HUES48 (cell line): ENCODE data around the gene ANKHD1.
"Not testable (repeated sequence)": the region's sequence is repeated elsewhere in the genome, so short reads cannot be mapped to it uniquely, and the experiment has no call there.

Experiments
- H3K27ac ChIP-seq: one replicate; pipeline ENCODE4 v1.7.0; 2013; ENCODE audit warnings: low read depth, low read length, inconsistent platforms
- H3K27me3 ChIP-seq: 2 replicates; pipeline ENCODE4 v1.6.1; 2013; ENCODE audit warnings: mild to moderate bottlenecking, low read length; ENCODE audit not compliant: control insufficient read depth, insufficient read depth
- H3K36me3 ChIP-seq: 2 replicates; pipeline ENCODE4 v1.6.1; 2013; ENCODE audit warnings: low read length; ENCODE audit not compliant: control insufficient read depth, insufficient read depth
- H3K4me1 ChIP-seq: 2 replicates; pipeline ENCODE4 v1.6.1; 2013; ENCODE audit warnings: mild to moderate bottlenecking, low read length; ENCODE audit not compliant: control insufficient read depth, insufficient read depth
- H3K4me3 ChIP-seq: 2 replicates; pipeline ENCODE4 v1.5.1; 2013; ENCODE audit warnings: mild to moderate bottlenecking, low read depth, low read length
- H3K9ac ChIP-seq: 2 replicates; pipeline ENCODE4 v1.6.1; 2013; ENCODE audit warnings: mild to moderate bottlenecking, low read depth, low read length, moderate library complexity
- H3K9me3 ChIP-seq: 2 replicates; pipeline ENCODE4 v1.6.1; 2013; ENCODE audit warnings: low read length; ENCODE audit not compliant: control insufficient read depth, insufficient read depth

Gene ANKHD1

DNA sequence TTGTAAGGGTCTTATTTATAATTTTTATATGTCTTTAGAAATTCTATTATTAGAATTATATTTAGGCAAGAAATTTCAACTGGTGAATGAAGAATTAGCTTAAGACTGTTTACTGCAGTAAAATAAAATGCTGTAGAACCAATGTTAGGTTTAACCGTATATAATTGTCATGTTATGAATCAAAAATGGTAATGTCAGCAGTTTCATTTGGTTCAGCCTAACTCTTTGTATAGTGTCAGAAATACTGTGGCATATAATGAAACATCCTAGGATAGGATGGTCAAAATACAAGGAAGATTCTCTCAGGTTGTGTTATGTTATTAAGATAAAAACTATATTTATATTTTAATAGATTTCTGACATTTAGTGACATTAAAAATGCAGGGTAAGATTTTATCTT lies 81.4 kb downstream of the ANKHD1 start:
- no peak overlapping the region for H3K4me3 ChIP-seq
- no peaks in the 10 kb centered on the region for H3K4me1 ChIP-seq
- peaks cover 60% of the 10 kb centered on the region for H3K36me3 ChIP-seq
- no peaks in the 10 kb centered on the region for H3K27me3 ChIP-seq
- H3K9ac ChIP-seq: no peak overlapping the region
- H3K27ac ChIP-seq: no peak overlapping the region
- no peaks in the 10 kb centered on the region for H3K9me3 ChIP-seq

DNA sequence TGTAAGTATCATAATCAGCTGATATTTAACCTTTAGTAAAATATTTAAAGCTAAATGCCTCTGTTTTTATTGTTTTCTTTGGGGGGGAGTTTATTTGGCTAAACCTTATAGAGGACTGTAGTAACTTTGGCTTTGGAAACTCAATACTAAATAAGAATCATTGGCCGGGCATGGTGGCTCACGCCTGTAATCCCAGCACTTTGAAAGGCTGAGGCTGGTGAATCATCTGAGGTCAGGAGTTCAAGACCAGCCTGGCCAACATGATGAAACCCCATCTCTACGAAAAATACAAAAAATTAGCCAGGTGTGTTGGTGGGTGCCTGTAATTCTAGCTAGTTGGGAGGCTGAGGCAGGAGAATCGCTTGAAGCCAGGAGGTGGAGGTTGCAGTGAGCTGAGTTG lies 86.5 kb downstream of the ANKHD1 start:
- H3K36me3 ChIP-seq: peaks cover 76% of the 10 kb centered on the region
- H3K27me3 ChIP-seq, H3K4me3 ChIP-seq, H3K9ac ChIP-seq, H3K4me1 ChIP-seq, H3K9me3 ChIP-seq, H3K27ac ChIP-seq: not testable (repeated sequence)

DNA sequence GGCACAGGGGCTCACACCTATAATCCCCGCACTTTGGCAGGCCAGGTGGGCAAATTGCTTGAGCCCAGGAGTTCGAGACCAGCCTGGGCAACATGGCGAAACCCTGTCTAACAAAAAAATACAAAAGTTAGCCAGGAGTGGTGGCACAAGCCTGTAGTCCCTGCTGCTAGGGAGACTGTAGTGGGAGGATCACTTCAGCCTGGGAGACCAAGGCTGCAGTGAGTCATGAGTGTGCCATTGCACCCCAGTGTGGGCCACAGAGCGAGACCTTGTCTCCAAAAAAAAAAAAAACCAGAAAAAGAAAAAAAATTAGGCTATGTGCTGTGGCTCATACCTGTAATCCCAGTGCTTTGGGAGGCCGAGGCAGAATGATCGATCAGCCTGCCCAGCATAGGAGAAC lies 87.3 kb downstream of the ANKHD1 start:
- Histone ChIP-seq H3K9ac (no peak overlapping the region), H3K4me1 (no peaks in the 10 kb centered on the region), H3K4me3 (no peak overlapping the region), H3K36me3 (peaks cover 78% of the 10 kb centered on the region), H3K27me3 (no peaks in the 10 kb centered on the region), H3K27ac (no peak overlapping the region), H3K9me3 (no peaks in the 10 kb centered on the region)

DNA sequence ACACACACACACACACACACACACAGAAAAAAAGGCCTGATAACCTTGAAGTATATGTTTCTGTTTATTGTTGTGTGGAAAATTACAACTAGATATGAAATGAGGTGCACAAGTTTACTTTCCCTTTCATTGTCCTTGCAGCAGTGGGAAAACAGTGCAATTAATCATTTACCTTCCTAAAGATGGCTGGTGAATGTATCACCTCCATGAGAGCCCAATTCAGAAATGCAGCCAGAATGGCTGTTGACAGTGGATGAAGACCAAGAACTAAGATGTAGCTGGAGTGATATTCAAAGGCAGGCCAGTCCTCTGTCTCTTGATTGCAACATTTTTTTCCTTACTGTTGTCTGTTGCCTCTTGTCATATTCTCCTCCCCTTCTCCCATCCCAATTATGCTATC lies 96.3 kb downstream of the ANKHD1 start:
- Histone ChIP-seq H3K4me3 (no peak overlapping the region), H3K9me3 (no peaks in the 10 kb centered on the region), H3K4me1 (no peaks in the 10 kb centered on the region), H3K36me3 (peaks cover 53% of the 10 kb centered on the region), H3K27me3 (no peaks in the 10 kb centered on the region), H3K9ac (no peak overlapping the region), H3K27ac (no peak overlapping the region)

DNA sequence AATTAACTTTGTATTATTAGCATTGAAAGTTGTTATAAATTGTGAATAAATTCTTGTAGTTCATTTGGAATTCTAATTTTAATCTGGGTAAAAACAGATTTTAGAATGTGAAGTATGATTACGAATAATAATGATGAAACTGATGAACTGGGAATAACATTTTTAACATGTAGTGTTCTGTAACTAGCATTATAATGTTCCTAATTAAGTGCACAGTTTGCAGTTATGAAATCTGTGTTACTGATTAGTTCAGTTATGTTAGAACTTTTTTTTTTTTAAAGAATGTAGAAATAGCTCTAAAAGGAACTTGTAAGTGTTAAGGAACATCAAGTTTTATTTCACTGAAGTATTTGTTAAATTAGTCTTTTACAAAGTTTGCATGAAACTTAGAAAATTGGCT lies 97.0 kb downstream of the ANKHD1 start:
- Histone ChIP-seq H3K36me3 (peaks cover 46% of the 10 kb centered on the region), H3K27ac (no peak overlapping the region), H3K9me3 (no peaks in the 10 kb centered on the region), H3K4me3 (no peak overlapping the region), H3K9ac (no peak overlapping the region), H3K4me1 (no peaks in the 10 kb centered on the region), H3K27me3 (no peaks in the 10 kb centered on the region)

DNA sequence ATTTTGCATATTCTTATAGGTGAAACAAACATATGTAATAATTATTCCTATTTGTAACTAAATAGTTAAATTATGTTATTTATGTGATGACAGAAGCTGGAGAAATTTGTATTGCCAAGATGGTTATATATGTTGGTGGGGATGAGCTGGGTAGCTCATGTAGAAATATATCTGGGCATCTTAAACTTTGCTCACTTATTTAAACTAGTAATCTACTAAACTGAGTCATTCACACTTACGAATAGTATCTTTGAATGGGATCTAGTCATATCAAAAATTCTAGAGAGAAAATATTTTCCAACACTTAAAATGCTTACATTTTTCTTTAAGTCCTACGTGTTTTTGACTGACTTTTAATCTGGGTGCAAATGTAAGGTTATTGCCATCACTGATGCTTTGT lies 101.2 kb downstream of the ANKHD1 start:
- Histone ChIP-seq H3K9ac (no peak overlapping the region), H3K4me1 (no peaks in the 10 kb centered on the region), H3K4me3 (no peak overlapping the region), H3K27ac (no peak overlapping the region), H3K36me3 (peaks cover 55% of the 10 kb centered on the region), H3K27me3 (no peaks in the 10 kb centered on the region), H3K9me3 (no peaks in the 10 kb centered on the region)

DNA sequence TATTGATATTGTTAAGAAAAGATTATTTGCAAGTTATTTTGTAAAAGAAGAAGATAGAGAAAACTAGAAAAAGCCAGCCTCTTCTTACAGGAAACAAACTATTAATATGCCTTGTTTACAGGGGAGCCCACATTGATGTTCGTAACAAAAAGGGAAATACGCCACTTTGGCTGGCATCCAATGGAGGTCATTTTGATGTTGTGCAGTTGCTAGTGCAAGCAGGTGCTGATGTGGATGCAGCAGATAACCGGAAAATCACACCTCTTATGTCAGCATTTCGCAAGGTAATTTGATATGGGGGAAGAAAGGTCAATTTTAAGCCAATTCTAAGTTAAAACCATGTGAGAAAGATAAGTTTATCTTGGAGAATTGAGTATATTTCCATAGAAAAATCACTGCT lies 108.3 kb downstream of the ANKHD1 start:
- no peak overlapping the region for H3K27ac ChIP-seq
- H3K36me3 ChIP-seq: peaks cover 99% of the 10 kb centered on the region
- H3K4me1 ChIP-seq: no peaks in the 10 kb centered on the region
- no peak overlapping the region for H3K9ac ChIP-seq
- no peak overlapping the region for H3K4me3 ChIP-seq
- H3K9me3 ChIP-seq: no peaks in the 10 kb centered on the region
- no peaks in the 10 kb centered on the region for H3K27me3 ChIP-seq

DNA sequence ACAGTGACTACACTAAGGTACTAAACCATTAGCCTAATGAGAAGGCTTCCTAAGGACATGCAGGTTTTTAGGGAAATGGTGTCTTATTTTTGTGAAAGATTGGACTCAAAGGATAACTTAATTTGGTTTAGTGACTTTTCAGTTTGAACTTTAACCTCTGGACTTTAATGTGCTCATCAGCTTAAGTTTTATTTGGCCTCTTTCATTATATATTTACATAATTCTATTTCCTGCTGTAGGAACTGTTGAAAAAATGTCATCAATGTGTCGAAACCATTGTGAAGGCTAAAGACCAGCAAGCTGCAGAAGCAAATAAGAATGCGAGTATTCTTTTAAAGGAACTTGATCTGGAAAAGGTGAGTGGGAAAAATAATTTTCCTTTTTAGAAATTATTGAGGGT lies 111.5 kb downstream of the ANKHD1 start:
- Histone ChIP-seq H3K27me3 (no peaks in the 10 kb centered on the region), H3K9ac (no peak overlapping the region), H3K27ac (no peak overlapping the region), H3K4me3 (no peak overlapping the region), H3K4me1 (no peaks in the 10 kb centered on the region), H3K36me3 (peaks cover 74% of the 10 kb centered on the region), H3K9me3 (no peaks in the 10 kb centered on the region)

DNA sequence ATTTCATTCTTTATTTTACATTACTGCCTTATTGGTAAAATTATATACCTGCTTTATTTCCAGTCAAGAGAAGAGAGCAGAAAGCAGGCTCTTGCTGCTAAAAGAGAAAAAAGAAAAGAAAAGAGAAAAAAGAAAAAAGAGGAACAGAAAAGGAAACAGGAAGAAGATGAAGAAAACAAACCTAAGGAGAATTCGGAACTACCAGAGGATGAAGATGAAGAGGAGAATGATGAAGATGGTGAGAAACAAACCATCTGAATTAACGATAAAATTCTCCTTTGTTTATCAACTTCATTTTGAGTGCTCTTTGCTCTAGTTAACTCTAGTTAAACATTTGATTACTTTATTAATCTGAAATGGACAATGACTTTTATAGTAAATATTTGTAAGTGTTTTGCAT lies 122.4 kb downstream of the ANKHD1 start:
- Histone ChIP-seq H3K36me3 (peaks cover 66% of the 10 kb centered on the region), H3K9ac (no peak overlapping the region), H3K27me3 (no peaks in the 10 kb centered on the region), H3K27ac (no peak overlapping the region), H3K4me1 (no peaks in the 10 kb centered on the region), H3K9me3 (no peaks in the 10 kb centered on the region), H3K4me3 (no peak overlapping the region)

DNA sequence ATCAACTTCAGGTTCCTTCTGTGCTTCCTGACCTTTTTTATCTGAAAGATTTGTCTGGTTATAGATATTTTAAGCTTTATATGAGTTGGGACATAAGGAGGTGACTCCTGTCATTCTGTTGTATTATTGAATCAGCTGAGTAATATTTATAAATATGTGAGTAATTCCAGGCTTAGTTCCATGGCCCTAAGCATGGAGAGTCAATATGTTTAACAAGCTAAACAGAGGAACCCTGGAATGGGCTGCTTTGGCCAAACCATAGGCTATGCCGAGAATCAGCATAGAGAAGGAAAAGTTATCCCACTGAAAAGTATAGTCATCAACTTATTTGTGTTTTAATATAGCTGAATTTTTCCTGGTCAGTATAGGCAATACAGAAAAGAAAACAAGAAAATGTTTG lies 138.6 kb downstream of the ANKHD1 start:
- no peaks in the 10 kb centered on the region for H3K27me3 ChIP-seq
- no peaks in the 10 kb centered on the region for H3K9me3 ChIP-seq
- no peaks in the 10 kb centered on the region for H3K4me1 ChIP-seq
- H3K36me3 ChIP-seq: peaks cover 80% of the 10 kb centered on the region
- no peak overlapping the region for H3K27ac ChIP-seq
- H3K9ac ChIP-seq: no peak overlapping the region
- no peak overlapping the region for H3K4me3 ChIP-seq

DNA sequence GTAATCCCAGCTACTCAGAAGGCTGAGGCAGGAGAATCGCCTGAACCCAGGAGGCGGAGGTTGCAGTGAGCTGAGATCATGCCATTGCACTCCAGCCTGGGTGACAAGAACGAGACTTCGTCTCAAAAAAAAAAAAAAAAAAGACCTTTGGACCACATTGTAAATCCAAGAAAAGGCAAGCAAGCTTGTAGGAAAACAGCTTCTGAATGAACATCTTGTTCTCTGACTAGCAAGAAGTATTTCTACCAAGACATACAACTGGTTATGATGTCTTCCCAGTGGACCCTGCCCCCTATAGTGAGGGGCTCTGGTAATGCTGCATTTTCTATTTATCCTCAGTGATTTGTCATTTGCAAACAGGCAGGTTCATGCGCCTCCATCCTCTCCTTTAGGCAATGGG lies 141.3 kb downstream of the ANKHD1 start:
- Histone ChIP-seq H3K9ac (no peak overlapping the region), H3K27me3 (no peaks in the 10 kb centered on the region), H3K4me3 (no peak overlapping the region), H3K27ac (no peak overlapping the region), H3K9me3 (no peaks in the 10 kb centered on the region), H3K4me1 (peaks cover 9% of the 10 kb centered on the region; the same call in 1 of the 2 replicates), H3K36me3 (peaks cover 61% of the 10 kb centered on the region)

DNA sequence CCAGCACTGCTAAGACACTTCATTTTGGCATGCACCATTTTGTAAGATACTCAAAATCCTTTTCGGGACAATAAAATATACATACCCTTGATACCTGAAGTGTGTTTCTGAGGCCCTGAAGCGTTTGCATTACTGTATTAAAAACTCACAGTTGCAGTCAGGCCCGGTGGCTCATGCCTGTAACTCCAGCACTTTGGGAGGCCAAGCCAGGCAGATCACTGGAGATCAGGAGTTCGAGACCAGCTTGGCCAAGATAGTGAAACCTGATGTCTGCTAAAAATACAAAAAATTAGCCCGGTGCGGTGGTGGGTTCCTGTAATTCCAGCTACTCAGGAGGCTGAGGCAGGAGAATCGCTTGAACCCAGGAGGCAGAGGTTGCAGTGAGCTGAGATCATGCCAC lies 143.4 kb downstream of the ANKHD1 start:
- Histone ChIP-seq H3K27ac (no peak overlapping the region), H3K4me1 (peaks cover 19% of the 10 kb centered on the region), H3K36me3 (peaks cover 57% of the 10 kb centered on the region), H3K9me3 (no peaks in the 10 kb centered on the region), H3K9ac (no peak overlapping the region), H3K4me3 (no peak overlapping the region), H3K27me3 (no peaks in the 10 kb centered on the region)
